ENCODE data around the gene TAF3. TPM values are rescaled to one million over a fixed set of nuclear protein-coding genes. Genes with fewer than 3 reads are reported as not detected.

TAF3 gene
- polyA plus RNA-seq, 1 of the 3 experiments (the other 2 are of a cell fraction), result 2.4 TPM

GRCh38 chr10:7861509-7862120 is 43.3 kb downstream of the TAF3 start:
- H3K27ac ChIP-seq (ENCODE audit: low read depth in 2 of 2, low read length in 1 of 2), result no peak overlapping the region
- H3K9me3 ChIP-seq, result peaks cover 26% of the 10 kb centered on the region; the same call in 1 of the 2 replicates
- H3K27me3 ChIP-seq (ENCODE audit: insufficient read depth), result no peaks in the 10 kb centered on the region
- peaks cover 32% of the 10 kb centered on the region for H3K79me2 ChIP-seq (ENCODE audit: insufficient read depth)
- H3K4me2 ChIP-seq, result no peak overlapping the region
- no peaks in the 10 kb centered on the region for H3K9me2 ChIP-seq
- TF ChIP-seq USF1 (IDR thresholded peaks at IDR 0.05; ENCODE audit: borderline replicate concordance, low read depth) (no peak), ZBTB33 (IDR thresholded peaks at IDR 0.05; ENCODE audit: borderline replicate concordance, low read depth) (no peak), PBX3 (IDR thresholded peaks at IDR 0.05) (no peak), RXRA (IDR thresholded peaks at IDR 0.05; ENCODE audit: borderline replicate concordance, low read depth) (no peak), MEF2A (IDR thresholded peaks at IDR 0.05; ENCODE audit: borderline replicate concordance, low read depth) (no peak), EZH2phosphoT487 (IDR thresholded peaks at IDR 0.05; ENCODE audit: borderline replicate concordance, low read depth) (no peak), EP300 (IDR thresholded peaks at IDR 0.05; ENCODE audit: borderline replicate concordance in 1 of 2, low read depth in 1 of 2, low read length in 1 of 2) (no peak)
- 68% methylated on average over 4 of the region's 4 CpGs for WGBS (ENCODE audit: low lambda C conversion rate)
- no peak overlapping the region for H2AFZ ChIP-seq (ENCODE audit: low read depth)
- no peak overlapping the region for H3K9ac ChIP-seq
- peaks cover 7% of the 10 kb centered on the region for H3F3A ChIP-seq (replicated peaks; ENCODE audit: insufficient read depth)
- peak; percentile 12 for DNase-seq
- H4K20me1 ChIP-seq (ENCODE audit: insufficient read depth), result no peaks in the 10 kb centered on the region
- ChIA-PET POLR2A (no interaction called here), CTCF (interaction anchor here (0.6 kb wide), 1 partner anchor 1445 kb away, joined by 3 read pairs; no protein-coding TSS in a partner anchor)
- H3K4me3 ChIP-seq (ENCODE audit: low read depth in 2 of 2, low read length in 1 of 2), result no peak overlapping the region
- H3K36me3 ChIP-seq (replicated peaks in 1 of 2; ENCODE audit: control insufficient read depth in 1 of 2, insufficient read depth in 2 of 2, low read length in 1 of 2), result peaks cover 0 to 13% of the 10 kb centered on the region in 2 experiments
- H3K4me1 ChIP-seq (ENCODE audit: control insufficient read depth in 1 of 2, insufficient read depth in 2 of 2, low read depth in 1 of 2, low read length in 1 of 2), result no peaks in the 10 kb centered on the region

- no peak for DNase-seq
- H3K9me2 ChIP-seq, result no peaks in the 10 kb centered on the region
- POLR2A ChIA-PET, result no interaction called here
- H3F3A ChIP-seq (replicated peaks; ENCODE audit: insufficient read depth), result peaks cover 7% of the 10 kb centered on the region
- H2AFZ ChIP-seq (ENCODE audit: low read depth), result no peak overlapping the region
- H3K4me2 ChIP-seq, result no peak overlapping the region
- TF ChIP-seq EZH2phosphoT487 (IDR thresholded peaks at IDR 0.05; ENCODE audit: borderline replicate concordance, low read depth) (no peak), CTCF (IDR thresholded peaks at IDR 0.05) (no peak), FOSL2 (IDR thresholded peaks at IDR 0.05; ENCODE audit: borderline replicate concordance, low read depth) (no peak), GABPA (IDR thresholded peaks at IDR 0.05; ENCODE audit: low read depth) (no peak), SMC3 (IDR thresholded peaks at IDR 0.05; ENCODE audit: low read depth, low read length) (no peak), JUND (IDR thresholded peaks at IDR 0.05) (no peak)
- CTCF ChIA-PET, result interaction anchor here (0.6 kb wide), 1 partner anchor 1444 kb away, joined by 3 read pairs; no protein-coding TSS in a partner anchor
- no peak overlapping the region for H3K27ac ChIP-seq (ENCODE audit: low read depth in 2 of 2, low read length in 1 of 2)
- H3K79me2 ChIP-seq (ENCODE audit: insufficient read depth), result peaks cover 32% of the 10 kb centered on the region
- peaks cover 26% of the 10 kb centered on the region; the same call in 1 of the 2 replicates for H3K9me3 ChIP-seq
- H3K9ac ChIP-seq, result no peak overlapping the region
- H3K27me3 ChIP-seq (ENCODE audit: insufficient read depth), result no peaks in the 10 kb centered on the region
- no peaks in the 10 kb centered on the region for H3K4me1 ChIP-seq (ENCODE audit: control insufficient read depth in 1 of 2, insufficient read depth in 2 of 2, low read depth in 1 of 2, low read length in 1 of 2)
- peaks cover 0 to 13% of the 10 kb centered on the region in 2 experiments for H3K36me3 ChIP-seq (replicated peaks in 1 of 2; ENCODE audit: control insufficient read depth in 1 of 2, insufficient read depth in 2 of 2, low read length in 1 of 2)
- no peaks in the 10 kb centered on the region for H4K20me1 ChIP-seq (ENCODE audit: insufficient read depth)
- H3K4me3 ChIP-seq (ENCODE audit: low read depth in 2 of 2, low read length in 1 of 2), result no peak overlapping the region
Measured at GRCh38 chr10:7862121-7862514, 43.8 kb downstream of the TAF3 start.
